ENCODE data around the gene ABCC1.

Gene ABCC1

GRCh38 chr16:16017812-16018211 lies 68.4 kb downstream of the ABCC1 start:
- Histone ChIP-seq H3K27ac (ENCODE audit: extremely low read depth, low read depth, low read length) (no peak overlapping the region), H3K4me3 (ENCODE audit: low read depth, low read length) (no peak overlapping the region), H3K36me3 (ENCODE audit: control insufficient read depth in 2 of 2, insufficient read depth in 1 of 2, low read length in 2 of 2) (peaks cover 0 to 49% of the 10 kb centered on the region in 2 experiments; a peak in 2 of 3 replicates), H3K4me1 (ENCODE audit: control insufficient read depth, insufficient read depth, low read length) (no peaks in the 10 kb centered on the region; the same call in 1 of the 2 replicates), H3K9me3 (ENCODE audit: control insufficient read depth, insufficient read depth, low read depth, low read length) (no peaks in the 10 kb centered on the region)
- ChIA-PET POLR2A (no interaction called here), CTCF (no interaction called here)
- TF ChIP-seq ZNF707 (tag by site-specific recombination; IDR thresholded peaks at IDR 0.05) (no peak), ZBTB26 (tag by site-specific recombination; optimal IDR thresholded peaks at IDR 0.05) (no peak), ZNF341 (tag by site-specific recombination; IDR thresholded peaks at IDR 0.05; ENCODE audit: low read depth) (peak; percentile 33; the same call in 1 of the 2 replicates), REST (tag by site-specific recombination; IDR thresholded peaks at IDR 0.05) (no peak), ELK4 (IDR thresholded peaks at IDR 0.05; ENCODE audit: borderline replicate concordance, low read depth, low read length) (no peak), ZIC2 (tag by site-specific recombination; IDR thresholded peaks at IDR 0.05) (peak; percentile 51), ZNF211 (tag by site-specific recombination; IDR thresholded peaks at IDR 0.05; ENCODE audit: low read depth) (no peak)

- H3K9me3 ChIP-seq (ENCODE audit: control insufficient read depth, insufficient read depth, low read depth, low read length), result no peaks in the 10 kb centered on the region
- H3K4me3 ChIP-seq (ENCODE audit: low read depth, low read length), result no peak overlapping the region
- ChIA-PET POLR2A (no interaction called here), CTCF (no interaction called here)
- TF ChIP-seq ZNF529 (tag by site-specific recombination; IDR thresholded peaks at IDR 0.05; ENCODE audit: insufficient replicate concordance), result no peak
- 0 out of 2 replicates have a peak, but pooled peaks have one; percentile 33 for TF ChIP-seq ZSCAN4 (tag by site-specific recombination; IDR thresholded peaks at IDR 0.05)
- TF ChIP-seq ZNF133 (tag by site-specific recombination; IDR thresholded peaks at IDR 0.05), result no peak
- no peaks in the 10 kb centered on the region; the same call in 1 of the 2 replicates for H3K4me1 ChIP-seq (ENCODE audit: control insufficient read depth, insufficient read depth, low read length)
- H3K36me3 ChIP-seq (ENCODE audit: control insufficient read depth in 2 of 2, insufficient read depth in 1 of 2, low read length in 2 of 2), result peaks cover 0 to 49% of the 10 kb centered on the region in 2 experiments; a peak in 2 of 3 replicates
- no peak overlapping the region for H3K27ac ChIP-seq (ENCODE audit: extremely low read depth, low read depth, low read length)
These were observed 69.3 kb downstream of the ABCC1 start for GRCh38 chr16:16018705-16019104.

- POLR2A ChIA-PET, result no interaction called here
- Histone ChIP-seq H3K4me1 (ENCODE audit: control insufficient read depth, insufficient read depth, low read length) (no peaks in the 10 kb centered on the region; the same call in 1 of the 2 replicates), H3K36me3 (ENCODE audit: control insufficient read depth in 2 of 2, insufficient read depth in 1 of 2, low read length in 2 of 2) (peaks cover 0 to 50% of the 10 kb centered on the region in 2 experiments; a peak in 2 of 3 replicates), H3K4me3 (ENCODE audit: low read depth, low read length) (no peak overlapping the region), H3K9me3 (ENCODE audit: control insufficient read depth, insufficient read depth, low read depth, low read length) (no peaks in the 10 kb centered on the region), H3K27ac (ENCODE audit: extremely low read depth, low read depth, low read length) (no peak overlapping the region)
- TF ChIP-seq PRDM1 (tag by site-specific recombination; IDR thresholded peaks at IDR 0.05), result 0 out of 2 replicates have a peak, but pooled peaks have one; percentile 19
- no peak for TF ChIP-seq ZNF292 (tag by site-specific recombination; IDR thresholded peaks at IDR 0.05; ENCODE audit: borderline replicate concordance, low read depth)
- CTCF ChIA-PET, result no interaction called here
These were observed 70.1 kb downstream of the ABCC1 start for GRCh38 chr16:16019488-16019887.
